Measurements from ENCODE around the gene PSPH.

DNA sequence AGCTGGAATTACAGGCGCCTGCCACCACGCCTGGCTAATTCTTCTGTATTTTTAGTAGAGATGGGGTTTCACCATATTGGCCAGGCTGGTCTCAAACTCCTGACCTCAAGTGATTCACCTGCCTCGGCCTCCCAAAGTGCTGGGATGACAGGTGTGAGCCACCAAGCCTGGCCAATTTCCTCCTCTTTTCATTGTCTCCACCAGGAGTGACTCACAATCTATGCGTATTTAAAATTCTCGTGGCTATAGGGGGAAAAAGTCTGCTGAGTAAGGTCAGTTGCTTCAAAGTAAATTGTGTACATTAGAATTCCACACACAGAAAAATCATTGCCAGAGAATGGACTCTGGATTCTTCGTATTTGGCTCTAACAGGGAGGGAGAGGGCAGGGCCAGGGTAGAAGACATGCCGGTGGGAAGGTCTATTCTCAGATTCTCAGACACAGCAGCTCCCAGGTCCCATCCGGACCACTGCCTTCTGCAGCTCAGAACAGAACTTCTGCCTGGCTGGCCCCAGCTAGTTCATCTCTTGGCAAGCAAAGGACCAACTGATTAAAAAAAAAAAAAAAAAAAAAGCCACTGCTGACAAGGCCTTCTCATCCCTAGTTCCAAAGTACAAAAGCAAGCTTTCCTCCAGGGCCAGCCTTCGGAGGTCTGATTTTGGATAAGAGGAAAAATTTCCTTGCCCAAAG is 22.2 kb downstream of the PSPH start:
- no peak for TF ChIP-seq EZH2 (IDR thresholded peaks at IDR 0.05; ENCODE audit: borderline replicate concordance, insufficient read depth, low read depth, low read length, poor library complexity, severe bottlenecking)
- TF ChIP-seq, protein P1, sequence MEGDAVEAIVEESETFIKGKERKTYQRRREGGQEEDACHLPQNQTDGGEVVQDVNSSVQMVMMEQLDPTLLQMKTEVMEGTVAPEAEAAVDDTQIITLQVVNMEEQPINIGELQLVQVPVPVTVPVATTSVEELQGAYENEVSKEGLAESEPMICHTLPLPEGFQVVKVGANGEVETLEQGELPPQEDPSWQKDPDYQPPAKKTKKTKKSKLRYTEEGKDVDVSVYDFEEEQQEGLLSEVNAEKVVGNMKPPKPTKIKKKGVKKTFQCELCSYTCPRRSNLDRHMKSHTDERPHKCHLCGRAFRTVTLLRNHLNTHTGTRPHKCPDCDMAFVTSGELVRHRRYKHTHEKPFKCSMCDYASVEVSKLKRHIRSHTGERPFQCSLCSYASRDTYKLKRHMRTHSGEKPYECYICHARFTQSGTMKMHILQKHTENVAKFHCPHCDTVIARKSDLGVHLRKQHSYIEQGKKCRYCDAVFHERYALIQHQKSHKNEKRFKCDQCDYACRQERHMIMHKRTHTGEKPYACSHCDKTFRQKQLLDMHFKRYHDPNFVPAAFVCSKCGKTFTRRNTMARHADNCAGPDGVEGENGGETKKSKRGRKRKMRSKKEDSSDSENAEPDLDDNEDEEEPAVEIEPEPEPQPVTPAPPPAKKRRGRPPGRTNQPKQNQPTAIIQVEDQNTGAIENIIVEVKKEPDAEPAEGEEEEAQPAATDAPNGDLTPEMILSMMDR (IDR thresholded peaks at IDR 0.05), result no peak
